IPS-18c (cell line): ENCODE data around the gene TEX53.

ENCODE experiments used
- H3K4me3 ChIP-seq: 2 replicates; pipeline ENCODE4 v1.7.0; 2013; ENCODE audit warnings: low read depth, mild to moderate bottlenecking, low read length, moderate library complexity; ENCODE audit not compliant: insufficient read depth
- H3K9me3 ChIP-seq: one replicate; pipeline ENCODE4 v1.6.1; 2013; ENCODE audit warnings: mild to moderate bottlenecking, low read length, moderate library complexity; ENCODE audit not compliant: control insufficient read depth, insufficient read depth

Gene TEX53

DNA sequence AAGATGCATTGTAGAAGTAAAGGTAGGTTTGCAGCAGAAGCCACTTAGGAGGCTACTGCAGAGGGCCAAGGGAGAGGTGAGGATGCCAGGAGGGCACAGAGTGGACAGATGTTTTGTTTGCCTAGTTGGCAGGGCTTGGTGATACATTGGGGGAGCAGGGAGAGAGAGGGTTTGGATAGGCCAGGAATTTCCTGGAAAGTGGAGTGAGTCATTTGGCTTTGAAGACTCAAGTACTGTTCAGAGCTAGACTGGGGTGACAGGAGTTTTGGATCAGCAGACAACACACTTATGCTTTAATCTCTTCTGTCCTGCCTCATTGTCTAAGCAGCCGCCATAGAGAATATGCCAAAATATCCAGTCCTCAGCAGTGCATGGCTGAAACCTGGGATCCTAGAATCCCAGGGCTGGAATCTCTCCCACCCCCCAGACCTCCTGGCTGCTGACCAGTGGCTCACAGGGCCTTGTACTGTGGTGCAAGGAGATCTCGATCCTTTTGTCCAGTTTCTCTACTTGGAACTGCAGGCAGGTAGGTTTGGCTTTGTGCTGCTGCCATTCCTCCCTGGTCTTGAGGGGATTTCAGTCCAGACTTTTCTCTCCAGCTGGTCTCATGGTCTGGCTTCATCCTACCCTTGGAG is 35.5 kb downstream of the TEX53 start:
- H3K9me3 ChIP-seq: no peaks in the 10 kb centered on the region
- H3K4me3 ChIP-seq: no peak overlapping the region

GRCh38 chr9:114621561-114621960 is 36.0 kb downstream of the TEX53 start:
- no peak overlapping the region for H3K4me3 ChIP-seq
- H3K9me3 ChIP-seq: no peaks in the 10 kb centered on the region

- Histone ChIP-seq H3K4me3 (no peak overlapping the region), H3K9me3 (no peaks in the 10 kb centered on the region)
Measured at GRCh38 chr9:114619191-114619761, 38.3 kb downstream of the TEX53 start.

DNA sequence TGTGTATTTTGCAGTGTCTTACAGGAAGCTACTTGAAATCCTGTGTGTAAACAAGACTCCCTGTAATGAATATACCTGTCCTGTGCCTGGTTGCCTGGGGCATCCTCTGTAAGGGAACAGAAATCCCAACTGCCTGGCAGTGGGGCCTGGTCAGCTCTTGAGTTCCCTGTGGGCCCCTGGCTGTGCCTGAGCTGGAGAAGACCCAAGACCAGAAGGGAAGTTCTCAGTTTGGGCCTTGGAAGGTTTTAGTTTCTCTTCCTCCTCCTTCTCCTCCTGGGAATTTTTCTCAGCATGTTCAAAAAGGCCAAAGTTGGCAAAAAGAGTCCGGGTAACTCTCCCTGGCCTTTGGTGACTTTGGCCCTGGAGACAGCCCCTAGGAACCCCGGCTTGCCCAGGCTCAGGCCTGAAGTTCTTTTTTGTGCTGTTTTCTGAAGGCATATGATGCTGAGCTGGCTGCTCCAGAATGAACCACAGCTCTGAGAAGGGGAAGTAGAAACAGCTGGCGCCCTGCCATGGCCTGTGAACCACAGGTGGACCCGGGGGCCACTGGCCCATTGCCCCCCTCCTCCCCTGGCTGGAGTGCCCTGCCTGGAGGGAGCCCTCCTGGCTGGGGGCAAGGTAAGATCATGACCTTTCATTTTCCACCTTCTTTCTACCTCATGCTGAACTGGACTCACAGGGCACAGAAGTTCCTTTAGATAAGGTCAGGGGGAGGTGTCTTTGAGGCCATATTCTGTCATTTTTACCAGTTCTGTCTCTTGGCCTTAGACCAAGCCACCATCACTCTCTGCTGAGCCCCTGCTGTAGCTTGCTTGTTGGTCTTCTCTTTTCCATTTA is 40.7 kb downstream of the TEX53 start:
- no peaks in the 10 kb centered on the region for H3K9me3 ChIP-seq
- H3K4me3 ChIP-seq: no peak overlapping the region

GRCh38 chr9:114614373-114614772 is 43.2 kb downstream of the TEX53 start:
- no peaks in the 10 kb centered on the region for H3K9me3 ChIP-seq
- peak overlapping the region; percentile 9; the same call in 1 of the 2 replicates for H3K4me3 ChIP-seq

- Histone ChIP-seq H3K9me3 (no peaks in the 10 kb centered on the region), H3K4me3 (no peak overlapping the region)
Measured at GRCh38 chr9:114613919-114614318, 43.7 kb downstream of the TEX53 start.

DNA sequence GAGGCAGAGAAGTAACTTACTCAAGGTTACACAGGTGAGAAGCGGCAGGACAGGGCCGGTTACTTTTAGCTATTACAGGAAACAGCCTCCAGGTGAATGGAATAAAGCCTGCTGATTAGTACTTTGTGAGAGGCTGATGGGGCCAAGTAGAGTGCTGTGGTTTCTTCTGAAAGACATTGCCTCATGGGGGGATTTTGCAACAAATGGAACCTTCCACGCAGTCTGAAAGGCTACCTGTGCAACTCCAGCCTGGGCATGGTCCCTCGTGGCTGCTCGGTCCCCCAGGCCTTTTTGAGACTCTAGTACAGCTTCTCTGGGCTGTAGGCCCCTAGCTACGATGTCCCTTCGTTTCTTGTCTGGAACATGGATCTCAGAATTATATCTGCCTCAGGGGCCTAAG is 44.5 kb downstream of the TEX53 start:
- Histone ChIP-seq H3K9me3 (no peaks in the 10 kb centered on the region), H3K4me3 (no peak overlapping the region)

DNA sequence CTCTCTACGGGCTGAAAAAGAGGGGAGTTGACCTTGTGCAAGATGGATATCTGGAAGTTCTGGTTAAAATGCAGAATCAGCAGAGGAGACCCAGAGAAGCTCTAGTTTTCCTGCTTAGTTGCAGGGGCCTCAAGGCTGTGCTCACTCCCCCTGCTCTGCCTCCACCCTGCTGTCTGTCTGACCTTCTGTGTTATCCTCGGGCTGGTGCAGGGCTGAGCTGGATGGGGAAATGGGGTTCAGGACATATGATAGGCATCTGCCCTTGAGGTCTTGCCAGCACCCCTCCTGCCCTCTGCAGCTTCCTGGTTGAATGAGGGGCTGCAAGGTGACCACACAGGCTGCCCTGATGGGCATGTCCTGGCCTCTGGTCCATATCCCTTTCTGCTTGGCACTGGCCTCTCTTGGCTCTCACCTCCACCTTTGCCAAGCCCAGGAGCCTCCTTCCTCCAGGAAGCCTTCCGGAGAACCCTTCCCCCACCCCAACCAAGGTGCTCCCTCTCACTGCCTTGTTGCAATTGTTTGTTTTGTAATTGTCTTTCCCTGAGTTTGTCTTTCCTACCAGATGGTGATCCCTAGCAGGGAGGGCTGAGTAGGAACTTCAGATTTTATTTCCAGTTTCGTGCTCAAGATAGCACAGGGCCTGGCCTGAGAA is 45.2 kb downstream of the TEX53 start:
- Histone ChIP-seq H3K9me3 (no peaks in the 10 kb centered on the region), H3K4me3 (peak overlapping the region; percentile 65; the same call in 1 of the 2 replicates)

- Histone ChIP-seq H3K4me3 (peak overlapping the region; percentile 65), H3K9me3 (no peaks in the 10 kb centered on the region)
Measured at GRCh38 chr9:114611516-114612271, 45.9 kb downstream of the TEX53 start.

DNA sequence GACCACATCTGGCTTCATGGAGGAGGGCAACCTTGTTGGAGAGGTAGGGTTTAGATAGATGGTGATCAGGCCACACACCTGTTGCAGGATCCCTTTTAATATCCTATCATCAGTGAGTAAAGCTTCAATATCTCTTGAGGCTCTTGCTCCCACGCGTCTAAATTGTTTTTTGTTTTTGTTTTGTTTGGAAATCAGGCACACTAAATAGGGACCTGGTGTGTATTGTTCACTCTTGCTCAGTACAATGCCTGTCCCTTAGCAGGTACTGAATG is 49.1 kb downstream of the TEX53 start:
- Histone ChIP-seq H3K4me3 (no peak overlapping the region), H3K9me3 (no peaks in the 10 kb centered on the region)

GRCh38 chr9:114607671-114608524 is 49.7 kb downstream of the TEX53 start:
- Histone ChIP-seq H3K9me3 (no peaks in the 10 kb centered on the region), H3K4me3 (no peak overlapping the region)

DNA sequence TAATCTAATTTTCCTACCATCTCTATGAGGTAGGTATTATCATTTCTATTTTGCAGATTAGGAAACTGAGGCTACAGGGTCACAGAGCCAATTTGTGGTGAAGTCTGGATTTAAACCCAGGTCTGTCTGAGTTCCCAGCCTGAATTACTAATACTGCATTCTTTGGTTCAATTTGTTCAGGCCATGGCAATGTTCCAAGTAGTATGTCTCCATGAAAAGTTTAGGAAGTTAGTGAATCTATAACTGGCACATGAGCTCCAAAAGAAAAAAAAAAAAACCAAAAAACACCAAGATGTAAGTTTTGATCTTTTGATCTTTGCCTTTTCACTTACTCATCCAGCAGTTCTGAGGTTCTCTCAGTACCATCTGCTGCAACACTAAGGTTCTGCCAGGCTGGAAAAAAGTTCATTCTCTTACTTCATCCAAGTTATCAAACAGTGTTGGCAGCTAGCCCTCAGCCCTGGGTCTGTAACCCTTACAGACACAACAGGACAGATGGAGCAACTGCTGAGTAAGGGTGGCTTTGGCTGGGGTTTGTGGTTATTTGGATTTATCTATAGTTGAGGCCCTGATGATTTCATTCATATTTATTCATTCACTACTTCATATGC is 50.9 kb downstream of the TEX53 start:
- peaks cover 3% of the 10 kb centered on the region for H3K9me3 ChIP-seq
- H3K4me3 ChIP-seq: no peak overlapping the region
